ENCODE results near the gene RBM8A. TPM values are rescaled to one million over a fixed set of nuclear protein-coding genes. Genes with fewer than 3 reads are reported as not detected.

The RBM8A gene
- total RNA-seq, 1 donor from 2014 or later, result 178 TPM

DNA sequence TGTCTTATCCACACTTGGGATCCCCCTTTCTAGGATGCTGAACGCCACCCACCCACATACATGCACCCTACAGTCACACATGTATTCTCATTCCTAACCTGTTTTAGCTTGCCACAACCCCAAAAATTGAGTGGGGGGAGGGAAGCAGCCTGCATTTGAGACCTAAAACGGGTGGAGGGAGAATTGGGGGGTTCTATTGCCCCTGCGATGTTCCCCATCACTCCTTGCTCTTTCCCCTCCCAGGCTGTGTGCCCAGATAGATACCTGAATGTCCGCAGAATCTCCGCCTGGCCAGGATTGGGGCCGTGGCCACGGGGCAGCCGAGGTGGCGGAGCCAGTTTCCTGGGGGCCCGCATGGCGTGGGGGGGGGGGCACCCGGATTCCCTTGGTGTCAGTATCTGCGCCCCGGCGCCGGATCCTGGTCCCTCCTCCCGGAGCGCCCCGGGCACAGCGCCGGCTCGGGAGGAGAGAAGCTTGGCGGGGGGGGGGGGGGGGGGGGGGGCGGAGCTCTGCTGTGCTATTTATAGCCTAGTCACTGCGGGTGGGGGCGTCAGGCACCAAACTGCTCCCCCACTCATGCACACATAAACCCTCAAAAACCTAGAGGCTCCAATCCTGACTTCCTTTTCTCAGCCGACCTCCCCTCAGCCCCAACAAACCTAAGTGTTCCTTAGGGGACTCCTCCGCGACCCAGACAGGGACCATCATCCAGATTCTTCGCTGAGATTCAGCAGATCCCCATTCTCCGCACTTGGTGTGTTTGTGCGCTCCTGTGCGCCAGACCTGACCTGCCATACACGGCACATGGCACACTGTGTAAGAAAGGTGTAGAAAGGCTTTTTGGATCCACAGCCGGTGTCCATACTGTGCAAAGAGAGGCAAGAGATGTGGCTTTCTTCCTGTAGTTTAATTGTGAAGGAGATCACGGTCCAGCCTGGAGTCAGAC lies 35.1 kb upstream of the RBM8A start:
- peaks cover 61% of the 10 kb centered on the region for H3K4me1 Mint-ChIP-seq
- DNase-seq, result peak; percentile 30
- H3K36me3 Mint-ChIP-seq (ENCODE audit: low read depth), result peaks cover 10% of the 10 kb centered on the region
- ChIA-PET POLR2A (interaction anchor here (0.5 to 5.1 kb wide), 14 partner anchors 17 to 117 kb away, joined by 3 to 128 read pairs (median 8); partner anchors contain the start of genes NUDT17, PEX11B, PIAS3 and RBM8A), CTCF (interaction anchor here (1.4 to 2.4 kb wide), 3 partner anchors 35 to 70 kb away, joined by 4 to 10 read pairs (median 5); partner anchors contain the start of gene RBM8A)
- no peaks in the 10 kb centered on the region for H3K27me3 Mint-ChIP-seq
- ATAC-seq (ENCODE audit: low read depth), result no peak
- peak overlapping the region; percentile 97 for H3K4me3 Mint-ChIP-seq
- no peaks in the 10 kb centered on the region for H3K9me3 Mint-ChIP-seq
- intact Hi-C loops (cut with micrococcal nuclease), result loop anchor here (1.0 to 5.0 kb wide), 2 partner anchors 35 to 103 kb away; partner anchors contain the start of genes PIAS3 and TXNIP
- peak overlapping the region; percentile 96 for H3K27ac Mint-ChIP-seq
- TF ChIP-seq, protein P1, sequence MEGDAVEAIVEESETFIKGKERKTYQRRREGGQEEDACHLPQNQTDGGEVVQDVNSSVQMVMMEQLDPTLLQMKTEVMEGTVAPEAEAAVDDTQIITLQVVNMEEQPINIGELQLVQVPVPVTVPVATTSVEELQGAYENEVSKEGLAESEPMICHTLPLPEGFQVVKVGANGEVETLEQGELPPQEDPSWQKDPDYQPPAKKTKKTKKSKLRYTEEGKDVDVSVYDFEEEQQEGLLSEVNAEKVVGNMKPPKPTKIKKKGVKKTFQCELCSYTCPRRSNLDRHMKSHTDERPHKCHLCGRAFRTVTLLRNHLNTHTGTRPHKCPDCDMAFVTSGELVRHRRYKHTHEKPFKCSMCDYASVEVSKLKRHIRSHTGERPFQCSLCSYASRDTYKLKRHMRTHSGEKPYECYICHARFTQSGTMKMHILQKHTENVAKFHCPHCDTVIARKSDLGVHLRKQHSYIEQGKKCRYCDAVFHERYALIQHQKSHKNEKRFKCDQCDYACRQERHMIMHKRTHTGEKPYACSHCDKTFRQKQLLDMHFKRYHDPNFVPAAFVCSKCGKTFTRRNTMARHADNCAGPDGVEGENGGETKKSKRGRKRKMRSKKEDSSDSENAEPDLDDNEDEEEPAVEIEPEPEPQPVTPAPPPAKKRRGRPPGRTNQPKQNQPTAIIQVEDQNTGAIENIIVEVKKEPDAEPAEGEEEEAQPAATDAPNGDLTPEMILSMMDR (IDR thresholded peaks at IDR 0.05), result no peak

DNA sequence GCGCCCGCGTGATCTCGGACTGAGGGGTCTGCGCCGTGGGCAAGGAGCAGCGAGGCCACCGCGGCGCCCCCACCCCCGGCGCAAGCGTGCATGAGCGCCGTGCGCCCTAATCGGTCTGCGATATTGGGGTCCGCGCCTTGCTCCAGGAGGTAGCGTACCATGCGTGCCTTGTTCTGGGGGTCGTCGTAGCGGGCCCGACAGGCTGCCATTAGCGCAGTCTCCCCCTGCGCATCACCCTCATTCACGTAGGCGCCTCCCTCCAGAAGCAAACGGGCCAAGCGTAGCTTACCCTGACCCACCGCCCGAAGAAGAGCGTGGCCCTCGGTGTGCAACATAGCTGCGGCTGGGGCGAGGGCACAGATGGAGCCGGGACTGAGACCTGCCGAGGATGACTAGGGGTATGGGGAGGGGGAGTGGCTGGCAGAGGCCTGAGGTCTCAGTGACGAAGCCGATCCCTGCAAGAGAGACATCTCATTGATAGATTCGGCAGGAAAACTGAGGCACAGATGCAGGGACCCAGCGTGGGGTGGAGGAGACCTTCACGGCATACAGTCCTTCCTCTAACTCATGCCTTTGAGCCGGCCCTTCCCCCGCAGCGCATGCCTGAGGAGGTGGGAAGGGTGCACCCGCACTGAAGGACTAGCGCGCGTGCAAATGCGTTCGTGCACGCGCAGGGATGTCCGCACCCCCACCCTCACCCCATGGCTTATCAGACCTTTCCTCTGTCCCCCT lies 34.3 kb upstream of the RBM8A start:
- ATAC-seq (ENCODE audit: low read depth), result no peak

DNA sequence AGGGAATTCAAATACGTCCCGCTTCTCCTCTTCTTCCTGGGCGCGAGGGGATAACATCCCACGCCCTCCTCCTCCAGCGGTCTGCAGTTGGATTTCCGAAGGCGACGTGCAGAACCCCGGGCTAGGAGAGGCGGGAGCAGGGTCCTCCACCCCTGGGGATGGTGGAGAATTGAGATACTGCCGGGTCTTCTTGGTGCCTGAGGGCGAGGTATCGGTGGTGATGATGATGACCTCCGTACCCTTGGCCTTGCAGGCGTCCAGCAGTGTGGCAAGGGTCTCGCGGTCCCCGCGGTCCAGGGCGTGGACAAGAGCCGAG lies 33.8 kb upstream of the RBM8A start:
- H3K4me3 Mint-ChIP-seq, result peak overlapping the region; percentile 90
- no peak for DNase-seq
- peaks cover 74% of the 10 kb centered on the region for H3K4me1 Mint-ChIP-seq
- intact Hi-C loops (cut with micrococcal nuclease), result loop anchor here (5.0 kb wide), 1 partner anchor 36 kb away; the partner anchor contains the start of gene TXNIP
- TF ChIP-seq, protein P1 (IDR thresholded peaks at IDR 0.05), result no peak
- peak overlapping the region; percentile 76 for H3K27ac Mint-ChIP-seq
- peaks cover 10% of the 10 kb centered on the region for H3K36me3 Mint-ChIP-seq (ENCODE audit: low read depth)
- no peaks in the 10 kb centered on the region for H3K9me3 Mint-ChIP-seq
- no peak for ATAC-seq (ENCODE audit: low read depth)
- POLR2A ChIA-PET, result interaction anchor here (0.5 to 5.1 kb wide), 7 partner anchors 18 to 102 kb away, joined by 3 to 59 read pairs (median 8); partner anchors contain the start of genes PIAS3 and RBM8A
- no peaks in the 10 kb centered on the region for H3K27me3 Mint-ChIP-seq
- CTCF ChIA-PET, result interaction anchor here (2.0 kb wide), 1 partner anchor 34 kb away, joined by 5 read pairs; the partner anchor contains the start of gene RBM8A

More for the DNA sequence above, 34.3 kb upstream of the RBM8A start:
- ChIA-PET POLR2A (interaction anchor here (0.7 to 5.1 kb wide), 9 partner anchors 18 to 116 kb away, joined by 3 to 128 read pairs (median 8); partner anchors contain the start of genes NUDT17, PEX11B, PIAS3 and RBM8A), CTCF (interaction anchor here (2.0 kb wide), 1 partner anchor 35 kb away, joined by 5 read pairs; the partner anchor contains the start of gene RBM8A)
- Mint-ChIP-seq H3K4me3 (peak overlapping the region; percentile 90), H3K9me3 (no peaks in the 10 kb centered on the region), H3K4me1 (peaks cover 69% of the 10 kb centered on the region), H3K36me3 (ENCODE audit: low read depth) (peaks cover 10% of the 10 kb centered on the region), H3K27me3 (no peaks in the 10 kb centered on the region), H3K27ac (peak overlapping the region; percentile 64)
- intact Hi-C loops (cut with micrococcal nuclease), result loop anchor here (5.0 kb wide), 1 partner anchor 36 kb away; the partner anchor contains the start of gene TXNIP
- peak; percentile 29 for DNase-seq
- TF ChIP-seq, protein P1 (IDR thresholded peaks at IDR 0.05), result no peak

GRCh38 chr1:145960468-145961108 lies 33.3 kb upstream of the RBM8A start:
- TF ChIP-seq, protein P1 (IDR thresholded peaks at IDR 0.05), result no peak
- H3K4me1 Mint-ChIP-seq, result peaks cover 79% of the 10 kb centered on the region
- peak overlapping the region; percentile 76 for H3K27ac Mint-ChIP-seq
- H3K36me3 Mint-ChIP-seq (ENCODE audit: low read depth), result peaks cover 10% of the 10 kb centered on the region
- CTCF ChIA-PET, result interaction anchor here (2.0 kb wide), 1 partner anchor 34 kb away, joined by 5 read pairs; the partner anchor contains the start of gene RBM8A
- intact Hi-C loops (cut with micrococcal nuclease), result loop anchor here (5.0 kb wide), 1 partner anchor 37 kb away; the partner anchor contains the start of gene TXNIP
- peak overlapping the region; percentile 90 for H3K4me3 Mint-ChIP-seq
- H3K27me3 Mint-ChIP-seq, result no peaks in the 10 kb centered on the region
- peak; percentile 62 for DNase-seq
- POLR2A ChIA-PET, result interaction anchor here (0.5 to 5.1 kb wide), 7 partner anchors 18 to 101 kb away, joined by 3 to 59 read pairs (median 8); partner anchors contain the start of genes PIAS3 and RBM8A
- no peaks in the 10 kb centered on the region for H3K9me3 Mint-ChIP-seq
- ATAC-seq (ENCODE audit: low read depth), result peak; percentile 11

All from activated B cell treated with CpG ODN at 0.5 μM for 24 hours (primary cell).